ENCODE data around the gene CCND2. TPM values are rescaled to one million over a fixed set of nuclear protein-coding genes. Genes with fewer than 3 reads are reported as not detected.
A peak's percentile ranks its signal among the peaks of the same experiment; 100 is the strongest.

Gene CCND2
- total and polyA plus RNA-seq, 9 of the 15 experiments (the other 6 are each of a cell fraction or from before 2014, with no cell fraction given), result 13.6 to 99.3 (median 39.6) TPM

GRCh38 chr12:4320853-4321701 is 47.5 kb downstream of the CCND2 start, which contains the start of gene TIGAR (continued):
- TF ChIP-seq BHLHE40 (IDR thresholded peaks at IDR 0.05; ENCODE audit: low read length), result peak; percentile 80
- TF ChIP-seq ESRRA (IDR thresholded peaks at IDR 0.05; ENCODE audit: borderline replicate concordance, low read depth), result peak; percentile 87; the same call in 1 of the 2 replicates
- TF ChIP-seq ZEB2 (IDR thresholded peaks at IDR 0.05), result no peak
- no peak for TF ChIP-seq ADNP (tag; IDR thresholded peaks at IDR 0.05)
- TF ChIP-seq ZNF408 (CRISPR knock-in tag; IDR thresholded peaks at IDR 0.05; ENCODE audit: low read depth), result no peak
- TF ChIP-seq KDM5B (IDR thresholded peaks at IDR 0.05; ENCODE audit: insufficient replicate concordance, low read depth, low read length), result peak; percentile 42
- TF ChIP-seq SMC3 (conservative IDR thresholded peaks at IDR 0.05; ENCODE audit: insufficient read depth, low read depth, low read length), result no peak
- TF ChIP-seq KLF1 (tag; IDR thresholded peaks at IDR 0.05), result 0 out of 2 replicates have a peak, but pooled peaks have one; percentile 17
- peak; percentile 99 for TF ChIP-seq HDAC2 (IDR thresholded peaks at IDR 0.05)
- TF ChIP-seq POLR2AphosphoS2 (IDR thresholded peaks at IDR 0.05; ENCODE audit: low read length), result no peak
- no peak for TF ChIP-seq FOXA3 (CRISPR knock-in tag; conservative IDR thresholded peaks at IDR 0.05 in 1 of 2, IDR thresholded peaks at IDR 0.05 in 1 of 2)
- no peak for TF ChIP-seq ZNF318 (IDR thresholded peaks at IDR 0.05; ENCODE audit: borderline replicate concordance in 1 of 2, low read depth in 1 of 2)
- 0 out of 4 replicates have a peak, but pooled peaks of 1 of the 2 experiments have one; percentile 42 for TF ChIP-seq ZMIZ1 (IDR thresholded peaks at IDR 0.05; ENCODE audit: low read depth in 2 of 2, low read length in 2 of 2)

All from K562 (cell line).